Body of pancreas (tissue), 4 donors: ENCODE measurements around the gene DEPDC5.

Experiments used
- CTCF ChIP-seq, 7 experiments: fragments of 450-650 bp in 4 of 7; fragments of 200-600 bp in 3 of 7; sonication (generic) in 3 of 7; IDR thresholded peaks; one replicate each; pipeline ENCODE4 v1.5.1; 2016 to 2019; ENCODE audit warnings: antibody characterized with exemption in 7 of 7
- POLR2A ChIP-seq, 3 donors: fragments of 450-650 bp; IDR thresholded peaks; one replicate each; pipeline ENCODE4 v1.6.1; 2016; ENCODE audit warnings: antibody characterized with exemption in 3 of 3, mild to moderate bottlenecking in 2 of 3

DNA sequence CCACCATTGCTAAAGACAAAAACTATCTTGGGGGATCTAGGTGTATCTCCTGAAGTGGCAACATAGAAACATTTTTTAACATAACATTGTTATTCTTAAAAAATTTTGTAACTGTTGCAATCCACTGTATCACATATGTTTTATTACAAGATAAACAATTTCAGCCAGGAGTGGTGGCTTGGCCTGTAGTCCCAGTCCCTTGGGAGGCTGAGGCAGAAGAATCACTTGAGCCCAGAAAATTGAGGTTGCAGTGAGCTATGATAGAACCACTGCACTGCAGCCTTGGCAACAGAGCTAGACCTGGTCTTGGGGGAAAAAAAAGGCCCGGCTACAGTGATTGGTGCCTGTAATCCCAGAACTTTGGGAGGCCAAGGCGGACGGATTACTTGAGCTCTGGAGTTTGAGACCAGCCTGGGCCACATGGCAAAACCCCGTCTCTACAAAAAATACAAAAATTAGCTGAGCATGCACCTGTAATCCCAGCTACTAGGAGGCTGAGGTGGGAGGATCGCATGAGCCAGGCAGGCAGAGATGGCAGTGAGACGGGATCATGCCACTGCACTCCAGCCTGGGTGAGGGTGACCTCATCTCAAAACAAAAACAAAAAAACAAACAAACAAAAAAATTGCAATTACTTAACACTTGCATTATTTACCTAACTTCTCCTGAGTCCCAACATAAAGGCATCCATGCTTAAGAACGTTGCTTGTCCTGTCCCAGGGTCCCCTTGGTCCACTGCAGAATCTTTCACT is 1.5 kb upstream of the DEPDC5 start:
- TF ChIP-seq CTCF (IDR thresholded peaks at IDR 0.05) (no peak), POLR2A (IDR thresholded peaks at IDR 0.05) (no peak)
